B cell (primary cell): ENCODE results near the gene CTPS1. TPM values are rescaled to one million over a fixed set of nuclear protein-coding genes. Genes with fewer than 3 reads are reported as not detected.
A peak's percentile ranks its signal among the peaks of the same experiment; 100 is the strongest.

Experiments
- ATAC-seq: fragments of 200-7000 bp; cut with Tn5 transposase; one replicate; pipeline ENCODE4 v1.10.0; 2021; ENCODE audit warnings: low read depth, mild to moderate bottlenecking, moderate number of reproducible peaks, moderate library complexity
- CTCF ChIA-PET: fragments of 350-600 bp; sonication (Branson Sonifier 250); formaldehyde crosslinking; loops from one replicate; lab custom pipeline; 2021; ENCODE audit warnings: antibody characterized with exemption, inconsistent platforms; lab: Charles Lee
- POLR2A ChIA-PET: fragments of 350-600 bp; sonication (Branson Sonifier 250); formaldehyde crosslinking; loops from one replicate; lab custom pipeline; 2021; ENCODE audit warnings: antibody characterized with exemption; lab: Charles Lee
- DNase-seq: peaks from one replicate; pipeline ENCODE4 v3.0.0; 2013
- H2AFZ ChIP-seq: 2 replicates; pipeline ENCODE4 v1.6.1; 2012; ENCODE audit warnings: mild to moderate bottlenecking, low read depth, low read length; ENCODE audit not compliant: insufficient read depth, poor library complexity, severe bottlenecking
- H3K27ac ChIP-seq, 2 donors: 1 replicate in 1 of 2; 2 replicates in 1 of 2; pipeline ENCODE4 v1.5.1; 2012 to 2013; ENCODE audit warnings: low read length in 2 of 2, mild to moderate bottlenecking in 2 of 2, moderate library complexity in 1 of 2
- H3K27me3 ChIP-seq, 4 experiments: fragments of 200-600 bp in 1 of 4; sonication (generic) in 1 of 4; replicated peaks in 1 of 4; 1 replicate in 2 of 4; 2 replicates in 2 of 4; pipeline versions ENCODE4 v1.6.1 to v1.7.0; 2013 to 2016; ENCODE audit warnings: low read length in 3 of 4, mild to moderate bottlenecking in 2 of 4, mixed read lengths in 1 of 4, moderate library complexity in 1 of 4; ENCODE audit not compliant: insufficient read depth in 4 of 4, control insufficient read depth in 3 of 4; ENCODE audit errors: control extremely low read depth in 1 of 4
- H3K36me3 ChIP-seq, 2 experiments: replicated peaks in 1 of 2; 1 replicate in 1 of 2; 2 replicates in 1 of 2; pipeline versions ENCODE4 v1.6.1 to v1.7.1; 2013; ENCODE audit warnings: low read length in 1 of 2; ENCODE audit not compliant: insufficient read depth in 2 of 2, control insufficient read depth in 1 of 2; ENCODE audit errors: control extremely low read depth in 1 of 2, extremely low read depth in 1 of 2
- H3K4me1 ChIP-seq, 2 donors: fragments of 200-600 bp in 1 of 2; sonication (generic) in 1 of 2; 1 replicate in 1 of 2; 2 replicates in 1 of 2; pipeline versions ENCODE4 v1.5.1 to v1.6.1; 2013 to 2017; ENCODE audit warnings: low read length in 2 of 2; ENCODE audit not compliant: control insufficient read depth in 2 of 2, insufficient read depth in 2 of 2
- H3K4me2 ChIP-seq: replicated peaks from 2 replicates; pipeline ENCODE3; 2012; ENCODE audit warnings: mild to moderate bottlenecking, low read depth, low read length; ENCODE audit not compliant: poor library complexity, severe bottlenecking
- H3K4me3 ChIP-seq, 5 experiments: fragments of 200-600 bp in 1 of 5; sonication (generic) in 1 of 5; 1 replicate in 3 of 5; 2 replicates in 2 of 5; pipeline versions ENCODE4 v1.5.1 to v1.7.0; 2011 to 2016; ENCODE audit warnings: low read length in 4 of 5, mild to moderate bottlenecking in 4 of 5, low read depth in 2 of 5, control low read depth in 1 of 5, moderate library complexity in 1 of 5; ENCODE audit not compliant: insufficient read depth in 1 of 5; ENCODE audit errors: control extremely low read depth in 1 of 5, extremely low read depth in 1 of 5
- H3K79me2 ChIP-seq: fragments of 200-600 bp; sonication (generic); one replicate; pipeline ENCODE4 v1.6.0; 2016; ENCODE audit warnings: low read length; ENCODE audit not compliant: control insufficient read depth, insufficient read depth
- H3K9ac ChIP-seq: fragments of 200-600 bp; sonication (generic); 2 replicates; pipeline ENCODE4 v1.6.1; 2017; ENCODE audit warnings: mild to moderate bottlenecking, low read length, moderate library complexity
- H3K9me3 ChIP-seq, 3 donors: one replicate each; pipeline versions ENCODE4 v1.6.1 to v1.7.1; 2013; ENCODE audit warnings: low read length in 2 of 3; ENCODE audit not compliant: control insufficient read depth in 2 of 3, insufficient read depth in 1 of 3; ENCODE audit errors: control extremely low read depth in 1 of 3
- H4K20me1 ChIP-seq: 2 replicates; pipeline ENCODE4 v1.6.0; 2012; ENCODE audit warnings: mild to moderate bottlenecking, low read length; ENCODE audit not compliant: insufficient read depth, control insufficient read depth, poor library complexity, severe bottlenecking
- H3K27ac Mint-ChIP-seq: one replicate; pipeline ENCODE4 v1.8.0; 2021; ENCODE audit warnings: mixed read lengths
- H3K27me3 Mint-ChIP-seq: one replicate; pipeline ENCODE4 v1.8.0; 2021; ENCODE audit warnings: mixed read lengths
- H3K4me1 Mint-ChIP-seq: one replicate; pipeline ENCODE4 v1.8.0; 2021; ENCODE audit warnings: mixed read lengths
- H3K4me3 Mint-ChIP-seq: one replicate; pipeline ENCODE4 v1.8.0; 2021; ENCODE audit warnings: mixed read lengths
- H3K9me3 Mint-ChIP-seq: one replicate; pipeline ENCODE4 v1.8.0; 2022; ENCODE audit warnings: mixed read lengths; ENCODE audit not compliant: insufficient read depth
- EZH2 ChIP-seq: IDR thresholded peaks from 2 replicates; pipeline ENCODE4 v1.6.1; 2012; ENCODE audit warnings: borderline replicate concordance, low read depth, mild to moderate bottlenecking, moderate library complexity, low read length; ENCODE audit not compliant: insufficient read depth, poor library complexity, severe bottlenecking
- WGBS: methylation state at CpG from one replicate; pipeline ENCODE4 v1.1.5; 2013; ENCODE audit warnings: missing lambda C conversion rate; ENCODE audit not compliant: insufficient coverage; 5-methylcytosine and 5-hydroxymethylcytosine counted together
- intact Hi-C: fragments of 100-400 bp; cut with micrococcal nuclease; formaldehyde crosslinking; loops from one replicate; pipeline ENCODE4 v1.10.0; 2022
- polyA plus RNA-seq: library from polyadenylated mRNA; depleted of rRNA; stranded (reverse); fragments of >200 nt; gene quantifications from 2 replicates; pipeline ENCODE4 v1.2.3, GENCODE V29; 2012
- total RNA-seq, 2 donors: library from RNA; stranded (reverse); fragments of 120-200 nt in 1 of 2; gene quantifications; 1 replicate in 1 of 2; 2 replicates in 1 of 2; pipeline versions ENCODE4 v1.2.3 to v1.2.4, GENCODE V29; 2013 to 2022
- TF ChIP-seq, protein P1 (sequence below): fragments of 200-600 bp; IDR thresholded peaks from one replicate; pipeline ENCODE4 v1.8.0; 2022; ENCODE audit warnings: antibody characterized with exemption, mild to moderate bottlenecking

Gene CTPS1
- total and polyA plus RNA-seq, 2 donors (not counting 1 experiment from before 2014, with no cell fraction given): 9.2 to 17.9 TPM

DNA sequence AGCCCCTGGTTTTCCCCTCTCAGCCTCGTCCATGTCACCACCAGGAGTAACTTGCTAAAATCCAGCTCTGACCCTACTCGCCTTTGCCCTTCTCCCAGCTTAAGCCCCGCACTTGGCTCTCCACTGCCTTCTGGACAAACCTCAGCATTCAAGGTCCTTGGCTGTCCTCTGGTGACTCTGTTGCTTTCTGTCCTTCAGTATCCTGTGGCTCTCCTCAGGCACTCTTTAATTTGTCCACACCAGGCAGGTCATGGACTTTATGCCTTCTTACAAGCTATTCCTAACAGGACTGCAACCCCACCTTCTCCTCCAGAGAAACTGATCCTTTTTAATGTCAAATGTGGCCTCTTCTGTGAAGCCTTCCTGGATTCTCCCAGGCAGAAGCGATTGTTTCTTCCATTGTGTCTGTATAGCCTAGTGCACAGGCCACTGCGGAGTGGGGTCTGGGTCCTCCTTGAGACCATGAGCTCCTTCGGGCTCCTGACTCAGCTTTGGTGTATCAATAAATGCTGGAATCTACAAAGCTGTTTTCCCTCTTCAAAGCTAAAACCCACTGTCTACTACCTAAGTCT, 26.7 kb upstream of the CTPS1 start:
- Histone ChIP-seq H3K27ac (no peak overlapping the region), H3K36me3 (no peaks in the 10 kb centered on the region), H4K20me1 (no peaks in the 10 kb centered on the region), H3K4me1 (peaks cover 5 to 6% of the 10 kb centered on the region in 2 donors), H3K4me2 (no peak overlapping the region), H3K4me3 (no peak overlapping the region), H3K9ac (no peak overlapping the region), H3K79me2 (no peaks in the 10 kb centered on the region), H2AFZ (no peak overlapping the region), H3K9me3 (peaks cover 0 to 9% (median 0%) of the 10 kb centered on the region in 3 donors), H3K27me3 (peaks cover 0 to 27% (median 11%) of the 10 kb centered on the region in 4 experiments)
- DNase-seq (no peak), ATAC-seq (no peak)
- peaks cover 4% of the 10 kb centered on the region for H3K4me1 Mint-ChIP-seq
- WGBS: 47% methylated on average over 5 of the region's 6 CpGs
- CTCF ChIA-PET: interaction anchor here (0.6 to 3.8 kb wide), 23 partner anchors 9 to 420 kb away, joined by 3 to 24 read pairs (median 4); partner anchors contain the start of gene RIMS3
- H3K4me3 Mint-ChIP-seq: no peak overlapping the region
- POLR2A ChIA-PET: no interaction called here
- H3K27ac Mint-ChIP-seq: no peak overlapping the region
- TF ChIP-seq, protein P1, sequence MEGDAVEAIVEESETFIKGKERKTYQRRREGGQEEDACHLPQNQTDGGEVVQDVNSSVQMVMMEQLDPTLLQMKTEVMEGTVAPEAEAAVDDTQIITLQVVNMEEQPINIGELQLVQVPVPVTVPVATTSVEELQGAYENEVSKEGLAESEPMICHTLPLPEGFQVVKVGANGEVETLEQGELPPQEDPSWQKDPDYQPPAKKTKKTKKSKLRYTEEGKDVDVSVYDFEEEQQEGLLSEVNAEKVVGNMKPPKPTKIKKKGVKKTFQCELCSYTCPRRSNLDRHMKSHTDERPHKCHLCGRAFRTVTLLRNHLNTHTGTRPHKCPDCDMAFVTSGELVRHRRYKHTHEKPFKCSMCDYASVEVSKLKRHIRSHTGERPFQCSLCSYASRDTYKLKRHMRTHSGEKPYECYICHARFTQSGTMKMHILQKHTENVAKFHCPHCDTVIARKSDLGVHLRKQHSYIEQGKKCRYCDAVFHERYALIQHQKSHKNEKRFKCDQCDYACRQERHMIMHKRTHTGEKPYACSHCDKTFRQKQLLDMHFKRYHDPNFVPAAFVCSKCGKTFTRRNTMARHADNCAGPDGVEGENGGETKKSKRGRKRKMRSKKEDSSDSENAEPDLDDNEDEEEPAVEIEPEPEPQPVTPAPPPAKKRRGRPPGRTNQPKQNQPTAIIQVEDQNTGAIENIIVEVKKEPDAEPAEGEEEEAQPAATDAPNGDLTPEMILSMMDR: peak; percentile 26
- TF ChIP-seq EZH2: no peak
- peaks cover 43% of the 10 kb centered on the region for H3K27me3 Mint-ChIP-seq
- no peaks in the 10 kb centered on the region for H3K9me3 Mint-ChIP-seq
- intact Hi-C loops: loop anchor here (1.0 to 2.0 kb wide), 2 partner anchors 341 to 360 kb away; no protein-coding TSS in a partner anchor

GRCh38 chr1:40954626-40955025, 24.9 kb upstream of the CTPS1 start:
- 33% methylated on average over 3 of the region's 9 CpGs for WGBS
- Histone ChIP-seq H3K79me2 (no peaks in the 10 kb centered on the region), H3K9me3 (peaks cover 0 to 10% (median 1%) of the 10 kb centered on the region in 3 donors), H3K4me2 (no peak overlapping the region), H3K9ac (no peak overlapping the region), H3K4me1 (peaks cover 2 to 5% of the 10 kb centered on the region in 2 donors), H3K36me3 (no peaks in the 10 kb centered on the region), H3K27ac (no peak overlapping the region), H3K4me3 (no peak overlapping the region), H3K27me3 (peaks cover 0 to 24% (median 11%) of the 10 kb centered on the region in 4 experiments), H2AFZ (no peak overlapping the region), H4K20me1 (no peaks in the 10 kb centered on the region)
- H3K27me3 Mint-ChIP-seq: peaks cover 44% of the 10 kb centered on the region
- intact Hi-C loops: no loop called here
- ATAC-seq (no peak), DNase-seq (no peak)
- no peak for TF ChIP-seq EZH2
- TF ChIP-seq, protein P1: no peak
- ChIA-PET POLR2A (no interaction called here), CTCF (no interaction called here)
- no peak overlapping the region for H3K4me3 Mint-ChIP-seq
- no peaks in the 10 kb centered on the region for H3K9me3 Mint-ChIP-seq
- peaks cover 4% of the 10 kb centered on the region for H3K4me1 Mint-ChIP-seq
- H3K27ac Mint-ChIP-seq: no peak overlapping the region
